OCI-LY7 (cell line): ENCODE data around the gene PGAP3.

Experiments
- CTCF ChIP-seq: fragments of 200-600 bp; sonication (generic); conservative IDR thresholded peaks from 2 replicates; pipeline ENCODE4 v1.5.1; 2014; ENCODE audit warnings: mild to moderate bottlenecking, antibody characterized with exemption, low read length, moderate library complexity, mixed read lengths
- EZH2phosphoT487 ChIP-seq: fragments of 200-600 bp; sonication (generic); IDR thresholded peaks from 2 replicates; pipeline ENCODE4 v1.6.1; 2018; ENCODE audit warnings: low read depth, borderline replicate concordance, mild to moderate bottlenecking, mixed run types, antibody characterized with exemption, low read length, moderate library complexity, mixed read lengths

GRCh38 chr17:39633570-39634183 lies 54.2 kb downstream of the PGAP3 start:
- no peak for TF ChIP-seq EZH2phosphoT487
- TF ChIP-seq CTCF, result no peak
